T-helper 2 cell treated with Interferon-gamma antibody and Interleukin-4, amounts not matched to agents 5 μg/mL and 100 μg/mL, for 36 hours (primary cell): ENCODE data around the gene FGFBP2.

Experiments used
- DNase-seq: peaks from one replicate; pipeline ENCODE4 v3.0.0; 2021; ENCODE audit warnings: low spot score
- H3K27ac Mint-ChIP-seq: one replicate; pipeline ENCODE4 v1.8.0; 2021; ENCODE audit warnings: mild to moderate bottlenecking, mixed read lengths
- H3K27me3 Mint-ChIP-seq: one replicate; pipeline ENCODE4 v1.8.0; 2021; ENCODE audit warnings: low read depth, mixed read lengths
- H3K36me3 Mint-ChIP-seq: one replicate; pipeline ENCODE4 v1.8.0; 2021; ENCODE audit warnings: low read depth, mixed read lengths
- H3K4me1 Mint-ChIP-seq: one replicate; pipeline ENCODE4 v1.8.0; 2021; ENCODE audit warnings: low read depth, mixed read lengths
- H3K4me3 Mint-ChIP-seq: one replicate; pipeline ENCODE4 v1.8.0; 2022; ENCODE audit warnings: mild to moderate bottlenecking, moderate library complexity, mixed read lengths
- H3K9me3 Mint-ChIP-seq: one replicate; pipeline ENCODE4 v1.8.0; 2021; ENCODE audit warnings: mixed read lengths

The FGFBP2 gene

GRCh38 chr4:15963001-15963451, at the start of gene FGFBP2:
Gene FGFBP2 (minus strand): TSS chr4:15963175. CDS start chr4:15963129, 46 bp downstream.
- H3K9me3 Mint-ChIP-seq = no peaks in the 10 kb centered on the region
- no peaks in the 10 kb centered on the region for H3K36me3 Mint-ChIP-seq
- peak within 1 kb of the TSS; percentile 15 for H3K27ac Mint-ChIP-seq
- peak within 1 kb of the TSS; percentile 24 for H3K4me3 Mint-ChIP-seq
- peak; percentile 56 for DNase-seq
- peaks cover 6% of the 10 kb centered on the region for H3K27me3 Mint-ChIP-seq
- peaks cover 8% of the 10 kb centered on the region for H3K4me1 Mint-ChIP-seq

GRCh38 chr4:16011173-16011572, 48.2 kb upstream of the FGFBP2 start:
- H3K27ac Mint-ChIP-seq = no peak overlapping the region
- H3K27me3 Mint-ChIP-seq = no peaks in the 10 kb centered on the region
- no peaks in the 10 kb centered on the region for H3K36me3 Mint-ChIP-seq
- DNase-seq = no peak
- no peaks in the 10 kb centered on the region for H3K4me1 Mint-ChIP-seq
- no peak overlapping the region for H3K4me3 Mint-ChIP-seq
- no peaks in the 10 kb centered on the region for H3K9me3 Mint-ChIP-seq

- H3K36me3 Mint-ChIP-seq = no peaks in the 10 kb centered on the region
- H3K27me3 Mint-ChIP-seq = no peaks in the 10 kb centered on the region
- H3K27ac Mint-ChIP-seq = no peak overlapping the region
- no peak overlapping the region for H3K4me3 Mint-ChIP-seq
- DNase-seq = no peak
- peaks cover 1% of the 10 kb centered on the region for H3K4me1 Mint-ChIP-seq
- no peaks in the 10 kb centered on the region for H3K9me3 Mint-ChIP-seq
Measured at GRCh38 chr4:16009153-16009552, 46.2 kb upstream of the FGFBP2 start.

GRCh38 chr4:16007471-16008095, 44.6 kb upstream of the FGFBP2 start:
- no peak overlapping the region for H3K4me3 Mint-ChIP-seq
- peaks cover 1% of the 10 kb centered on the region for H3K4me1 Mint-ChIP-seq
- H3K27me3 Mint-ChIP-seq = peaks cover 2% of the 10 kb centered on the region
- H3K9me3 Mint-ChIP-seq = no peaks in the 10 kb centered on the region
- no peak for DNase-seq
- H3K36me3 Mint-ChIP-seq = no peaks in the 10 kb centered on the region
- H3K27ac Mint-ChIP-seq = no peak overlapping the region

GRCh38 chr4:16006771-16007446, 43.9 kb upstream of the FGFBP2 start:
- Mint-ChIP-seq H3K36me3 (no peaks in the 10 kb centered on the region), H3K9me3 (no peaks in the 10 kb centered on the region), H3K27ac (no peak overlapping the region), H3K4me1 (peaks cover 1% of the 10 kb centered on the region), H3K27me3 (peaks cover 2% of the 10 kb centered on the region), H3K4me3 (no peak overlapping the region)
- no peak for DNase-seq

GRCh38 chr4:16005676-16006075, 42.7 kb upstream of the FGFBP2 start:
- H3K27me3 Mint-ChIP-seq = peaks cover 2% of the 10 kb centered on the region
- no peaks in the 10 kb centered on the region for H3K36me3 Mint-ChIP-seq
- no peak for DNase-seq
- no peak overlapping the region for H3K4me3 Mint-ChIP-seq
- no peak overlapping the region for H3K27ac Mint-ChIP-seq
- H3K4me1 Mint-ChIP-seq = peaks cover 1% of the 10 kb centered on the region
- no peaks in the 10 kb centered on the region for H3K9me3 Mint-ChIP-seq

GRCh38 chr4:16001484-16001858, 38.5 kb upstream of the FGFBP2 start:
- no peaks in the 10 kb centered on the region for H3K36me3 Mint-ChIP-seq
- no peak overlapping the region for H3K4me3 Mint-ChIP-seq
- H3K27ac Mint-ChIP-seq = no peak overlapping the region
- peaks cover 4% of the 10 kb centered on the region for H3K27me3 Mint-ChIP-seq
- DNase-seq = peak; percentile 40
- H3K4me1 Mint-ChIP-seq = peaks cover 1% of the 10 kb centered on the region
- H3K9me3 Mint-ChIP-seq = no peaks in the 10 kb centered on the region

GRCh38 chr4:16000708-16001483, 37.9 kb upstream of the FGFBP2 start:
- Mint-ChIP-seq H3K4me3 (no peak overlapping the region), H3K36me3 (no peaks in the 10 kb centered on the region), H3K4me1 (peaks cover 1% of the 10 kb centered on the region), H3K27me3 (peaks cover 4% of the 10 kb centered on the region), H3K27ac (no peak overlapping the region), H3K9me3 (no peaks in the 10 kb centered on the region)
- DNase-seq = no peak

GRCh38 chr4:15996773-15997172, 33.8 kb upstream of the FGFBP2 start:
- H3K9me3 Mint-ChIP-seq = no peaks in the 10 kb centered on the region
- H3K27me3 Mint-ChIP-seq = peaks cover 10% of the 10 kb centered on the region
- no peaks in the 10 kb centered on the region for H3K4me1 Mint-ChIP-seq

GRCh38 chr4:15995826-15996225, 32.9 kb upstream of the FGFBP2 start:
- no peaks in the 10 kb centered on the region for H3K4me1 Mint-ChIP-seq
- no peaks in the 10 kb centered on the region for H3K9me3 Mint-ChIP-seq
- H3K36me3 Mint-ChIP-seq = no peaks in the 10 kb centered on the region
- no peak overlapping the region for H3K27ac Mint-ChIP-seq
- H3K27me3 Mint-ChIP-seq = peaks cover 13% of the 10 kb centered on the region
- no peak for DNase-seq
- H3K4me3 Mint-ChIP-seq = no peak overlapping the region

More at GRCh38 chr4:15996773-15997172, 33.8 kb upstream of the FGFBP2 start:
- no peak for DNase-seq
- Mint-ChIP-seq H3K27ac (no peak overlapping the region), H3K36me3 (no peaks in the 10 kb centered on the region), H3K4me3 (no peak overlapping the region)

- Mint-ChIP-seq H3K9me3 (no peaks in the 10 kb centered on the region), H3K27ac (no peak overlapping the region), H3K27me3 (peaks cover 13% of the 10 kb centered on the region)
Measured at GRCh38 chr4:15992167-15992485, 29.2 kb upstream of the FGFBP2 start.

GRCh38 chr4:15990570-15991285, 27.8 kb upstream of the FGFBP2 start:
- Mint-ChIP-seq H3K27me3 (peaks cover 14% of the 10 kb centered on the region), H3K36me3 (no peaks in the 10 kb centered on the region), H3K4me1 (peaks cover 3% of the 10 kb centered on the region), H3K27ac (no peak overlapping the region), H3K4me3 (no peak overlapping the region), H3K9me3 (no peaks in the 10 kb centered on the region)
- no peak for DNase-seq

More at GRCh38 chr4:15992167-15992485, 29.2 kb upstream of the FGFBP2 start:
- Mint-ChIP-seq H3K4me1 (peaks cover 3% of the 10 kb centered on the region), H3K4me3 (no peak overlapping the region), H3K36me3 (no peaks in the 10 kb centered on the region)
- DNase-seq = no peak

- Mint-ChIP-seq H3K27ac (no peak overlapping the region), H3K27me3 (peaks cover 14% of the 10 kb centered on the region), H3K4me3 (no peak overlapping the region), H3K9me3 (no peaks in the 10 kb centered on the region), H3K36me3 (no peaks in the 10 kb centered on the region), H3K4me1 (peaks cover 3% of the 10 kb centered on the region)
- no peak for DNase-seq
Measured at GRCh38 chr4:15989424-15989823, 26.4 kb upstream of the FGFBP2 start.

- H3K4me3 Mint-ChIP-seq = no peak overlapping the region
- H3K27ac Mint-ChIP-seq = no peak overlapping the region
- H3K4me1 Mint-ChIP-seq = peaks cover 3% of the 10 kb centered on the region
- peaks cover 12% of the 10 kb centered on the region for H3K27me3 Mint-ChIP-seq
- no peak for DNase-seq
- H3K36me3 Mint-ChIP-seq = no peaks in the 10 kb centered on the region
- H3K9me3 Mint-ChIP-seq = no peaks in the 10 kb centered on the region
Measured at GRCh38 chr4:15988222-15988621, 25.2 kb upstream of the FGFBP2 start.
